RWPE2 (cell line): Measurements from ENCODE around the gene NAAA.

Source experiments
- ATAC-seq: fragments of 200-7000 bp; cut with Tn5 transposase; 3 replicates; pipeline ENCODE4 v1.9.1; 2021; ENCODE audit warnings: low read depth
- DNase-seq: peaks from one replicate; pipeline ENCODE4 v3.0.0-alpha.2; 2020; ENCODE audit warnings: low spot score
- H3K27ac ChIP-seq: fragments of 450-650 bp; 2 replicates; pipeline ENCODE4 v1.5.1; 2017; ENCODE audit warnings: mild to moderate bottlenecking; ENCODE audit not compliant: poor library complexity, severe bottlenecking
- H3K27me3 ChIP-seq: fragments of 250-450 bp; sonication (Bioruptor Pico); 2 replicates; pipeline ENCODE4 v1.5.1; 2021; ENCODE audit warnings: mild to moderate bottlenecking, moderate library complexity; ENCODE audit not compliant: insufficient read depth, poor library complexity, severe bottlenecking
- H3K36me3 ChIP-seq: fragments of 250-450 bp; sonication (Bioruptor Pico); 2 replicates; pipeline ENCODE4 v1.5.1; 2020; ENCODE audit warnings: low read depth, mild to moderate bottlenecking, moderate library complexity
- H3K4me1 ChIP-seq: fragments of 250-450 bp; sonication (Bioruptor Pico); 2 replicates; pipeline ENCODE4 v1.5.1; 2021; ENCODE audit warnings: mild to moderate bottlenecking, moderate library complexity; ENCODE audit not compliant: insufficient read depth, poor library complexity, severe bottlenecking
- H3K4me3 ChIP-seq: fragments of 250-450 bp; sonication (Bioruptor Pico); 2 replicates; pipeline ENCODE4 v1.5.1; 2021; ENCODE audit warnings: mild to moderate bottlenecking, moderate library complexity; ENCODE audit not compliant: severe bottlenecking
- H3K9me3 ChIP-seq: fragments of 250-450 bp; sonication (Bioruptor Pico); 2 replicates; pipeline ENCODE4 v1.5.1; 2021; ENCODE audit warnings: mild to moderate bottlenecking, moderate library complexity; ENCODE audit not compliant: severe bottlenecking
- CTCF ChIP-seq: fragments of 450-650 bp; IDR thresholded peaks from one replicate; pipeline ENCODE4 v1.5.1; 2017; ENCODE audit warnings: mild to moderate bottlenecking, moderate library complexity; ENCODE audit not compliant: poor library complexity, severe bottlenecking

NAAA gene

GRCh38 chr4:75953509-75953908 is 12.7 kb upstream of the NAAA start:
- Histone ChIP-seq H3K9me3 (no peaks in the 10 kb centered on the region), H3K36me3 (peaks cover 81% of the 10 kb centered on the region), H3K27ac (no peak overlapping the region), H3K4me3 (no peak overlapping the region), H3K4me1 (no peaks in the 10 kb centered on the region), H3K27me3 (no peaks in the 10 kb centered on the region)
- no peak for DNase-seq
- no peak for TF ChIP-seq CTCF
- ATAC-seq, result no peak

- peaks cover 83% of the 10 kb centered on the region for H3K36me3 ChIP-seq
- no peak overlapping the region for H3K4me3 ChIP-seq
- DNase-seq (no peak), ATAC-seq (no peak)
- H3K9me3 ChIP-seq, result no peaks in the 10 kb centered on the region
- TF ChIP-seq CTCF, result no peak
- no peaks in the 10 kb centered on the region for H3K27me3 ChIP-seq
- H3K4me1 ChIP-seq, result no peaks in the 10 kb centered on the region
- no peak overlapping the region for H3K27ac ChIP-seq
Measured at GRCh38 chr4:75950213-75950815, 9.5 kb upstream of the NAAA start.

GRCh38 chr4:75948822-75949444 is 8.1 kb upstream of the NAAA start:
- no peaks in the 10 kb centered on the region for H3K4me1 ChIP-seq
- ATAC-seq (no peak), DNase-seq (no peak)
- no peak for TF ChIP-seq CTCF
- H3K4me3 ChIP-seq, result no peak overlapping the region
- peaks cover 77% of the 10 kb centered on the region for H3K36me3 ChIP-seq
- H3K27ac ChIP-seq, result no peak overlapping the region
- H3K27me3 ChIP-seq, result no peaks in the 10 kb centered on the region
- H3K9me3 ChIP-seq, result no peaks in the 10 kb centered on the region

- Histone ChIP-seq H3K36me3 (no peaks in the 10 kb centered on the region), H3K9me3 (no peaks in the 10 kb centered on the region), H3K27me3 (no peaks in the 10 kb centered on the region), H3K4me1 (peaks cover 3% of the 10 kb centered on the region), H3K27ac (no peak overlapping the region), H3K4me3 (peak overlapping the region; percentile 58)
- TF ChIP-seq CTCF, result no peak
- DNase-seq (peak; percentile 69), ATAC-seq (peak; percentile 70)
Measured at GRCh38 chr4:75939890-75940691, 722 bp downstream of the NAAA start.
